ENCODE results near the gene DGKH. TPM values are rescaled to one million over a fixed set of nuclear protein-coding genes. Genes with fewer than 3 reads are reported as not detected.

The DGKH gene
- total RNA-seq, 3 donors from 2014 or later, result 18.8 to 27.0 (median 26.3) TPM

DNA sequence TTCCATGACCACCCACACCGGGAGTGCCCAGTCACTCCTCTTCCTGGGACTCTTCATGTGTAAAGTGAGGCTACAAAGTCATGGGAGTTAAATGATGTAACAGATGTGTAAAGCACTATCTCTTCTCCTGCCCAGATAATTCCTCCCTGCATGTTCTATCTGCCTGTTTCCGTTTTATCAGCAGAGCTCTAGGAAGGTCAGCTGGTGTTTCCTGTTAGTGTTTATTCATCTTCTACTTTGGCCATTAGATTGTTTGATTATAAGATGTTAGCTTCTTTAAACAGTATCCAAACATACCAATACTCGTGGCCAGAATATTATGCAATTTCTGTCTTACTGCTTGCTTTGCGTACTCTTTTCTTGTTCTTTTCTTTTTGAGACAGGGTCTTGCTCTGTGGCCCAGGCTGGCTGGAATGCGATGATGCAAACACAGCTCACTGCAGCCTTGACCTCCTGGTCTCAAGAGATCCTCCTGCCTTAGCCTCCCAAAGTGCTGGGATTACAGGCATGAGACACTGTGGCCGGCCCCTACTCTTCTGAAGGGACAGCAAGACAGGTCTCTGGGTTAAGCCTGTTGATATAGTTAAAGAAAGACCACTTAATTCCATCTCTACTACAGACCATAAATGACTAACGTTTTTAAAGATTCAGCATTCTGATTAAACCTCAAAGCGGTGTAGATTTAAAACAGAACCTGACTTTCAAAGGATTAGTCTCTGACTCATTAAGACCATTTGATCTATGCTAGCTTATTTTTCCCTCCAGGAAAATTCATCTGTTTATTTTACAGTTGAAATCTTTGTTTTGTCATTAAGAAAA is 126.1 kb downstream of the DGKH start:
- ATAC-seq, result no peak
- no peak for DNase-seq
- no peak for TF ChIP-seq CTCF (IDR thresholded peaks at IDR 0.05)
- Histone ChIP-seq H3K9me3 (no peaks in the 10 kb centered on the region), H3K4me3 (no peak overlapping the region), H3K4me1 (ENCODE audit: low read depth) (no peaks in the 10 kb centered on the region), H3K36me3 (ENCODE audit: low read depth) (no peaks in the 10 kb centered on the region)
- intact Hi-C loops (cut with DNase I, micrococcal nuclease), result no loop called here

DNA sequence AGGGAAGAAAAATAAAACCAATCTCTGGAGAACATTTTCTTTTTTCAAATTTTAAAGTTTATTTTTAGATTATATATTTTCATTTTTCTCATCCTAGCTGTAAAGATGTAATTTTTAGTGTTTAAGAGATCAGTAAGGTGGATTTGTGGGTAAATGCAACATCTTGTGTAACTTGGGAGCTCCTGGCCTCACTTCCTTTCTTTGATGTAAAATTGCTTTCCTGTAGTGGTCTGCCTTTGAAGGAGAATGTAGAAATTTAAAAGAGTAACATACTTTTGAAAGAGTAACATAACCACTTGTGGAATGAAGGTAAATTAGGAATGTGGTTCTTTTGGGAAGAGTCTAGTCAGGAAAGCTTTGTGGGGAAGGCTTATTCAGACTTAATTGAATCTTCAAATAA is 127.8 kb downstream of the DGKH start:
- no peaks in the 10 kb centered on the region for H3K9me3 ChIP-seq
- H3K4me1 ChIP-seq (ENCODE audit: low read depth), result no peaks in the 10 kb centered on the region
- no peak overlapping the region for H3K4me3 ChIP-seq
- DNase-seq (no peak), ATAC-seq (no peak)
- intact Hi-C loops (cut with DNase I, micrococcal nuclease), result no loop called here
- H3K36me3 ChIP-seq (ENCODE audit: low read depth), result no peaks in the 10 kb centered on the region
- no peak for TF ChIP-seq CTCF (IDR thresholded peaks at IDR 0.05)

GRCh38 chr13:42177189-42177588 is 128.7 kb downstream of the DGKH start:
- Histone ChIP-seq H3K36me3 (ENCODE audit: low read depth) (no peaks in the 10 kb centered on the region), H3K4me3 (no peak overlapping the region), H3K4me1 (ENCODE audit: low read depth) (no peaks in the 10 kb centered on the region), H3K9me3 (no peaks in the 10 kb centered on the region)
- no peak for TF ChIP-seq CTCF (IDR thresholded peaks at IDR 0.05)
- DNase-seq, result no peak
- intact Hi-C loops (cut with DNase I, micrococcal nuclease), result no loop called here
- ATAC-seq, result no peak

DNA sequence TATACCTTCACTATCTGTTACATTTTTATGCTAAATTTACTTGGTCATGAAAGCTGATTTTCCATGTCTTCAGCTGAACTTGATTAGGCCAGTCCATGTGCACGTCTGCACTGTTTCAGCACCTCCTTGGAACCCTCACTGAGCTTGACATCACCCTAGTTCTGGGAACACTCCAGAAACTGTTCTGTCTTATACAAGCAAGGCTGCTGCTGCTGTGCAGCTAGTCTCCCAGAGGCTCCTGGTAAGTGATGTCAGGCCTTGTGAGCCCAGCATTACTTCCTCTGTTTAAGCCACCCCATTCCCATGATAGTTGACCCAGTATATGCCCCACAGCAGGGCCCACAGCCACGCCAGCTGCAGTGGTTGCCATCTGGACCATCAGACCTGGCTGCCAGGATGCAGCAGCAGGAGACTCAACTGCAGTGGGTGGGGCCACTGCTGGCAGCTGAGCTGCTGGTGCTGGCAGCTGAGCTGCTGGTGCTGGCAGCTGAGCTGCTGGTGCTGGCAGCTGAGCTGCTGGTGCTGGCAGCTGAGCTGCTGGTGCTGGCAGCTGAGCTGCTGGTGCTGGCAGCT is 133.0 kb downstream of the DGKH start:
- DNase-seq (no peak), ATAC-seq (no peak)
- no peaks in the 10 kb centered on the region for H3K36me3 ChIP-seq (ENCODE audit: low read depth)
- no peaks in the 10 kb centered on the region for H3K9me3 ChIP-seq
- no peaks in the 10 kb centered on the region for H3K4me1 ChIP-seq (ENCODE audit: low read depth)
- no peak for TF ChIP-seq CTCF (IDR thresholded peaks at IDR 0.05)
- no peak overlapping the region for H3K4me3 ChIP-seq
- intact Hi-C loops (cut with DNase I, micrococcal nuclease), result no loop called here

- no peak for DNase-seq
- no peaks in the 10 kb centered on the region for H3K36me3 ChIP-seq (ENCODE audit: low read depth)
- ATAC-seq, result no peak
- no peaks in the 10 kb centered on the region for H3K4me1 ChIP-seq (ENCODE audit: low read depth)
- H3K4me3 ChIP-seq, result no peak overlapping the region
- intact Hi-C loops (cut with DNase I, micrococcal nuclease), result no loop called here
- TF ChIP-seq CTCF (IDR thresholded peaks at IDR 0.05), result no peak
- no peaks in the 10 kb centered on the region for H3K9me3 ChIP-seq
Observed at GRCh38 chr13:42189061-42189460, 140.6 kb downstream of the DGKH start.
